ENCODE data around the gene SFXN2. TPM values are rescaled to one million over a fixed set of nuclear protein-coding genes. Genes with fewer than 3 reads are reported as not detected.

SFXN2 gene
- total RNA-seq, 1 donor from 2014 or later = 28.6 TPM

DNA sequence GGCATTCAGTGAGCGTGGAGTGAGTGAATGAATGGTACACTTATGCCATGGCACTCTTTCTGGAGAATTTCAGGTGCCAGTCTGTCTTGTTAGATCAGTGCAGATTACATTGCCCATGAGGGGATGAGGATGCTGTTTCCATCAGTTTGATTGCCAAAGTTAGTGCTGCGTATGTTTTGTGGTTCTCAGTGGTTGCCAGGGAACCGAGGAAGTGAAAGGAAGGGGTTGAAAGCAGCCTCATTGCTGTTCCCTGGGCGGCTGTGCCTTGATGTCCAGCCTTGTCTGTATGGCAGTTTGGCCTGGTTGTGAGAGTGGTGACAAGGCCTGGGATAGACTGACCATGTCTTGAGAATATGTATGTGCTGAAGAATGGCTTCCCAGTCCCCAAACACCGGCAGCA lies 59.5 kb downstream of the SFXN2 start:
- intact Hi-C loops (cut with micrococcal nuclease) = no loop called here

DNA sequence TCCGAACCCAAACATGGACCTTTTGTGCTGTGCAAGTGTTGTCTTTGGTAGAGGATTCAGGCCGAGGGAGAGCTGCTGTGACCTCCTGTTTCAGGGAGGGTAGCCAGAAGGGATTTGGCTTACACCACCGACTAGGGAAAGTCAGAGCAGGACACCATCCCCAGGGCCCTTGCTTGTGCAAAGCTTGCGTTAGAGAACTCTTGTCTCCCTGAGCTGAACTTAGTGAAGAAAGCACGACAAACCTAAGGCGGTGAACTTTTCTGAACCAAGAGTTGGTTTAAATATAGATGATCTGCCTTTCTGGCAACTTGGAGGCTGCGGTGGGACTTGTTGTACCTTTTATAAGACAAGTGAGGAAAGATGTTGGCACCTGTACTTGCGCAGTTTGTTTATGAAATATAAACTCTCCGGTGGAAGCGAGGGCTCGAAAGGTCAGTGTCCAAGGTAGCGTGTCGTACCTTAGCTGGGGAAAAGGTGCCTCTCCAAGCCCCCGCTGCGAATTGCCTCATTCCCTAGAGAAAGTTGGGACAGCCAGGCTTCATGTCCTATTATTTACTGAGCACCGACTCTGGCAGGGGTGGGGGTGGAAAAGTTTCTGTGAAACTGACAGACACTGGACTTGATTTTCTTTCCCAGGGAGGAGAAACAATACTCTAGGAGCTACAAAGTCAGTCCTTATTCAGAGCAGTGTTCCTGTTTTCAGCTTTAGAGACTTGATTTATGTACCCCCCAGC lies 60.9 kb downstream of the SFXN2 start:
- intact Hi-C loops (cut with micrococcal nuclease) = no loop called here

DNA sequence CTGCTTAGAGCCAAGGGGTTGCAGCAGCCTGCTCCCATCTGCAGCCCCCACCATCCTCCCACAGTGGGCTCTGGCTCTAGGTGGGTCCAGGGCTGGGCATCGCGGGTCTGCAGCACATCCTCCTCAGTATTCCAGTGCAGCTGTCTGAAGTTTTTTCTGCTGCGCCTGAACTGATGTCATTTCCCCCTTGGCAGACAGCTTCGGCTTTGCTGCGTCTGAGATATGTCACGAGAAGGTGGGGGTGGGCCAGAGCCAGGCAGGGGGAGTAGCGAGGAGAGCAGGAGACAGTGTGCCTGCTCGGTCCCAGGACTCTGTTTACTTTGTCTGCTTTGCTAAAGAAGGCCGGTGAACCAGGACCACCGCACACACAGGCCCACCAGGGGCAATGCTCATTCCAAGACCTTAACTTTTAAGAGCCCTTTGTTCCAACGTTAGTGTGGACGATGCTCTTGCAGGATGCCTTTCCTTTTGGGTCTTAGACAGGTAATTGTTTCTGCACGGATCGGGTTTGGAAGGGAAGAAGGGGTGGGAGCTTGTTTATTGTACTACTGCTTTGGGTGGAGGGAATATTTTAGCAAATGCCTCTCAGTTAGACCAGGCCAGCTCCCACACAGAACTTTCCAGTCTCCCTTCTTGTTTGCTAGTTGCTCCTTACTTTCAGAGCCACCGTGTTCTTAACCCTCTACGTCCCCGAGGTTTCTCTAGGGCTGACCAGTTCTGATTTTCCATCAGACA lies 61.7 kb downstream of the SFXN2 start:
- intact Hi-C loops (cut with micrococcal nuclease) = no loop called here

DNA sequence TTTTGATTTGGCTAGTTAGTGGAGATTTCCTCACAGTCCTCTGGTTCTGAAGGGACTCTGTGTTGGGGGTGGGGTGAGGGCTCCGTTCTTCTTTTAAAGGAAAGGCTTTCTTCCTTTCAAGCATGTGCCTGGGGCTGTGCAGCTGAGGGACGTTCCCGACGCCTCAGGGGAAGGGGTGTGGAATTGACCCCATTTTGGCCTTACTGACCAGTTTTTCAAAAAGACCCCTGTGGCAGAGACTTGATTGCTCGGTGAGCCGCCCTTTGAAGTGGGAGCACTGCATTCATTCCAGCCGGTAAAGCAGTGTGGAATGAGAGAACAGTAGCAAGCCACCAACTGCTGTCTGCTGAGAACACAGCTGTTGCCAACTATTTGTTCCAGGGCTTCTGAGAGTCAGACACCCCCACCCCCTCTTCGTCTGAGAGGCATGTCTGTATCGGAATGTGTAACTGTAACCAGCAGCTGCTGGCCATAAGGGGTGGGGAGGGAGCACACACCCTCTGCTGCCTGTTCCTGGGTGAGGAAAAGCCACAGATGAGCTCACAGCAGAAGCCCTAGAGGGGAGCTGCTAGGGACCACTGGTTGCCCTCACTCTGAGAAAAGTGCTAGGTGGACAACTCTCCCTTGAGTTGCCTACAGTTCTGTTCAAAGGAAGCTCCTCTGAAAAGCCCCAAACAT lies 62.5 kb downstream of the SFXN2 start:
- intact Hi-C loops (cut with micrococcal nuclease) = no loop called here

DNA sequence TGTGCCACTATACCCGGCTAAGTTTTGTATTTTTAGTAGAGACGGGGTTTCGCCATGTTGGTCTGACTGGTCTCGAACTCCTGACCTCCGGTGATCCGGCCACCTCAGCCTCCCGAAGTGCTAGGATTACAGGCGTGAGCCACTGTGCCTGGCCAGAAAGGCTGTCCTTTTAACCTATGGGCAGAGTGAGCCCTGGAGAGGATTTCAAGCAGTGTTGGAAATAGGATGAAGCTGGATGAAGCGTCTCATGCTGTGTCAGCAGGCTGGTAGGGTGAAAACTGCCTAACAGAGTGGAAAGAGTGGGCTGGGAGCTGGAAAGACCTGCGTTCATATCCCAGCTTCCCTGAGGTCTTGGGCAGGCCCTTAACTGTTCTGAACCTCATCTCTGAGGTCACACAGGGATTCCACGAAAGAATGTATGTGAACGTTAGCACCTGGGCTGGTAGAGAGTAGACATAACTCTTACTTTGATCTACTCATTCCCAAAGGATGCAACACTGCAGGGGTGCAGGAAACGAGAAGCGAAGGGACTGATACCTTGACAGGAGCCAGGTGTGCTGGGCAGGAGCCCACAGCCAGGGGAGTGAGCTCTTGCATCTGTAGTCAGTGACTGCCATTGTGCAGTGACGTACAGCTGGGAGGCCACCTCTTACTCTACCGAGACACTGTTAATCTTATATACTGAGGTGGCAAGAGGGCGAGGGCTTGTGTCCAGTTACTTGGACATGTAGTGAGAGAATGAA lies 63.4 kb downstream of the SFXN2 start:
- intact Hi-C loops (cut with micrococcal nuclease) = no loop called here

DNA sequence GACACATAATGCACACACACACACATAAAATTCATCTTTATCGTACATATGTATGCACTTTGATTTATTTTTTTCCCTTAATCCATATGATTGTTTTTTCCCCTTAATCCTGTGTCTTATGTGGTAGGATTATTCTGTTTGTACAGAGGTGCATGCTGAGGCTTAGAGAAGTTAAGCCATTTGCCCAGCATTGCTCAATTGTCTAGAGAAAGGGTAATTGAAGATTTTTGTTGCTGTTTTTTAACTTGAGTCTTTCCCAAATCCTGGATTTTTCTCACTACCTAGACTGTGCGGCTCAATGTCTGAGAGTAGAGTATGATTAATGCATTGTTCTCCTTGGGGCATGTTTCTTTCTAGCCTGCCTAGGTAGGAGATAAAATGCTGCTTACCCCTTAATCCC lies 64.3 kb downstream of the SFXN2 start:
- intact Hi-C loops (cut with micrococcal nuclease) = no loop called here

DNA sequence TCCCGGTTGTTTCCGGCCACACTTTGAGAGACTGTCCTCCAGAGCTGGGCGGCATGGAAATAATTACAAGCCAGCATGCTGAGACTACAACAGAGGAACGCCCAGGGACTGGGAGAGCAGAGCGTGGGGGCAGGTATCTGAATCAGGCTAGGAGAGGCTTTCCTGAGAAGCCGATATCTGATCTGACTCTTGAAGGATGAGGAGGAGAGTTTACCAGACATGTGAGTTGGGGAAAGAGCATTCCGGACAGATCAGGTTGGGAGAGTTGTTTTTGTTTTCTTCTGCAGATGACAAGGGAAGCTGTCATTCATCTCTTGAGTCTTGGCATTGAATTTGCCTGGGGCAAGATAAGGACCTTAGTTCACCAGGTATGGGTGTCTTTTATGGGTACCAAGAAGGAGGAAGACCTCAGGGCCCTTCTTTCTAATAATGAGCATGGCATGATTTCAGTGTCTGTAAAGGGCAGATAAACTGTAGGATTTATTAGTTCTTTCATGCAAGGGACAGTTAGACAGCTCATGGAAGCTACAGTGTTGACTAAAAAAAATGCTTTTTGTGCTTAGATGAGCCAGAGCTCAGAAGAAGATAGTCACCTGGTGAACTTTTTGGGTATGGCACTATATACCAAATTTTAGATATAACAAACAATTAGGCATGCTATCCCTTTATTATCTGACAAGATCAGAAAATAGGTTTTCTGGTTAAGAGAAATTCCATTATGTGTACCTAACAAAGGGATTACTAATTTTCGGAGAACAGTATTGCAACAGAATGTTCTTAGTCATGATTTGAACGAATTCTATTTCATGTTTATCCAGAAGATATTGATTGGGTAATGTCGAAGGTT lies 65.5 kb downstream of the SFXN2 start:
- intact Hi-C loops (cut with micrococcal nuclease) = no loop called here

DNA sequence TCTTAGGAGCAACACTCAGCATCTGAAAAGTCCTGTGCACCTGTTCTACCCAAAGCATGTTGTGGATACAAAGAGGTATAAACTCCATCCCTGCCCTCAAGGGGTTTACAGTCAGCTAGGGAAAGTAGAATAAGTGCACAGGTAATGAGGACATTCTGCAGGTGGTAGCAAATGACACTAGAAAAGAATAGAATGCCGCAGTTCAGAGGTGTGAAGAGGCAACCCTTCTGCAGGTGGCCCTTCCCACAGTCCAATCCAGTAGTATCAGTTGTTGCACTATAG lies 66.0 kb downstream of the SFXN2 start:
- intact Hi-C loops (cut with micrococcal nuclease) = no loop called here

DNA sequence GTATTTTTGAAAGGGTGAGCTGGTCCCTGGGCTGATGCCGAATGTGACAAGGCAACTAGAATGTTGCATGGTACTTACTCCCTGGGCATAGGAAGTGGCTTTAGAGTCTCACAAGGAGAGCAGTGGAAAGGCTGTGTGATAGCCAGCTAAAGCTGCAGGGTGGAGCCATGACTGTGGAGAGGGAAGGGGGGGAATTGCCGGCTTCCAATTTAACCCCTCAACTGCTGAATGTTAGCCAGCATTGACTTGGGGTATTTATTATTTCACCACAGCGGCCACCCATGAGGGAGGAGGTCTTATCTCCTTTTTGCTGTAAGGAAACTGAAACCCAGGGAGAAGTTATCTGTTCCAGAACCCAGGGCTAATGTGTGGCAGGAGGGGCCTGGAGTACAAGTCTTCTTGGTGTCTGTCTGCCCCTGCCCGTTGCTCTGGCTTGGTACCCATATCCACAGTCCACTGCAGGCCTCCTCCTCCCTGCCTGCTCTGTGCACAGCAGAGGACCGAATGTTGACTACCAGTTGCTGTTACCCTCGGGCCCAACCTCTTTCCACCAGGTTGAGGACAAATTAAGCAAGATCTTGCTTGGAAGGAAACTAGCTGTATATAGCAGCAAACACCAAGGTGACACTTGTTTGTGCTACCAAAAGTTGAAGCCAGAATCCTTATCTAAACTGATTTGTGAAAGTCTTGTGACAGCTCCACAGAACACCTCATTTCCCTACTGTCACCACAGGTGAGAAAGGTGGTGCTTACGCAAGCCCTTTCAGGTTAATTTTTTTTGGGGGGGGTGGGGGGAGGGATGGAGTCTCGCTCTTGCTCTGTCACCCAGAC lies 66.9 kb downstream of the SFXN2 start:
- intact Hi-C loops (cut with micrococcal nuclease) = no loop called here

DNA sequence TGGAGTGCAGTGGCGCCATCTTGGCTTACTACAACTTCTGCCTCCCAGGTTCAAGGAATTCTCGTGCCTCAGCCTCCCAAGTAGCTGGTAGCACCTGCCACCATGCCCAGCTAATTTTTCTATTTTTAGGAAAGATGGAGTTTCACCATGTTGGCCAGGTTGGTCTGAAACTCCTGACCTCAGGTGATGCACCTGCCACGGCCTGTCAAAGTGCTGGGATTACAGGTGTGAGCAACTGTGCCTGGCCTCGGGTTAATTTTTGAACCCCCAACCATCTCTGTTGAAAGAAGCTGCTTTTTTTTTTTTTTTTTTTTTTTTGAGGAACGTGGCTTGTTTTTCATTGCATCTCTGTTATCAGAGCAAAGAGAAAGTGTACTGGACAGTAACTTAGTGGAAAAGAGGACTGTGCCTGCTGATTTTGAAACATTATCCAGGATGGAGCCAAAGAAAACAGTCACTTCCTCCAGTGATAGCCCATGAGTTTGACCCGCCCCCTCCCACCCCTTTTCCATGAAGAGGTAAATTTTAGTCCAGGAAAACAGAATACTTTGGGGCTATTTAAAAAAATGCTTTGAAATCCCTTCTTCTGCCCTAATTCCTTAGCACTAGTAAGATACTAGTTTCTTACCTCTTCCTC lies 67.6 kb downstream of the SFXN2 start:
- intact Hi-C loops (cut with micrococcal nuclease) = no loop called here

DNA sequence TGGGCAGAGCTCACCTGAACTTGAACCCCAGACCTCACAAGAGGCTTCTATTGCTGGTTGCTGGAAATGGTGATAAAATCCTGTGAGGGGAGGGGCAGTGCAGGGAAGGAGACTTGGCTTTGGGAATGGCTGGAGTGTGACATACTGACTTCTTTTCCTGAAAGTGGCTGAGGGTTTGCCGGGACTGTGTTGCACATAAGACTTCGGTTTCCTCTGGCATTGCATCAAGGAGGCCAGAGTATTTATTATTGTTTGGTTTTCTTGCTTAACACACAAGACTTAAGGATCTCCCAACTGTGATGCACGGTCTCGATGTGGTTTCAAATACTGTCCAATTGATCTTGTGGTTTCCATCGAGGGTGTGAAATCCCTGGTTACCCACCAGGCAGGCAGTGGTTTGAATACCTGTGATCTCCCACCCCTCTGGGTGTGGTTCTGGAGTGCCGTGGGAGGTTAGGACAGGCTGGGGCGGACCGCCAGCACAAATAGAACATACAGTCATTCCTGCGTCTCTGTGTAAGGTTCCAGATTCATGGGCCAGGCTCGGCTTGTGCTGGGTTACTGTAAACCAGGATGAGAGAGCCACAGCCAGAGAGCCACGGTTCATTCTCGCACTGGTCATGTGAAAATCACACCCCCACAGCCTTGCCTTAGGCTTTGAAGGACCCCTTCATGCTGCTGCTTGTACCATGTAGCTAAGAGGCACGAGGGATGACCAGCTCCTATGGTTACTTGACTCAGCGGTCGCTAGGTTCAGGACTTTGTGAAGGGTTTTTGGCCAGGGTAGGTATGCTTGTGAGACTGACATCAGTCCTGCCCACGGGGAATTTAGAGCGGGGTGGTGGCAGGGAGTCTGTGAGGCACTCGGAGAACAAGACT lies 68.5 kb downstream of the SFXN2 start:
- intact Hi-C loops (cut with micrococcal nuclease) = no loop called here

DNA sequence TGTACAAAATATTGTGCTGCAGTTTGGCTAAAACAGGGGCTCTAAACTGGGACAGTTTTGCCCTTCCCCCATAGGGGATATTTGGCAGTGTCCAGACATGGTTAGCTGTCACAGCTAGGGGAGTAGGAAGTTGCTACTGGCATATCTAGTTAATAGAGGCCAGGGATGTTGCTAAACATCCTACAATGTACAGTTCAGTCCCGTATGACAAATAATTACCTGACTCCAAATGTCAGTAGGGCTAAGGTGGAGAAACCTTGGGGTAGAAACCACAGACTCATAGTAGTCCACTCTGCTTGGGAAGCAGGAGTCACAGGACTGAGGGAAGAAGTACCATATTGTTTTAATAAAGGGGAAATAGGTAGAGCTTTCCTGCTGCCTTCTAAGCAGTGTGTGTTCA lies 69.1 kb downstream of the SFXN2 start:
- intact Hi-C loops (cut with micrococcal nuclease) = no loop called here

DNA sequence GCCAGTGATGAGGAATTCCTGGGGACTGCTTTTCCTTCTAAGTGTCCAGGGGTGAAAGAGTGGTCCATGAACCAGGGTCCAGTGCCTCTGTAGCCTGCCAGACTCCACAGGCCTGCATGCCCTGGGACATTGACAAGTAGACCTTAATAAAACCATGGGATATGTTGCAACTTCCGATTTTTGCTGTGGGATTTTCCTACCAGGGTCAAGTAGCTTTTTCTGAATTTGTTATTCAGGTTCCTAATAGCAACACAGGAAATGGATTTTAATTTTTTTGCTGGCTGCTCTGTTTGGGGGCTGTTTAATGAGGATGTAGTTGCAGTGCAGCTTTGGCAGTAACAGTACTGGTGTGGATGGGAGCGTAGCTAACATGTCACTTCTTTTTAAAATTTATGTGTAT lies 71.4 kb downstream of the SFXN2 start:
- intact Hi-C loops (cut with micrococcal nuclease) = no loop called here

DNA sequence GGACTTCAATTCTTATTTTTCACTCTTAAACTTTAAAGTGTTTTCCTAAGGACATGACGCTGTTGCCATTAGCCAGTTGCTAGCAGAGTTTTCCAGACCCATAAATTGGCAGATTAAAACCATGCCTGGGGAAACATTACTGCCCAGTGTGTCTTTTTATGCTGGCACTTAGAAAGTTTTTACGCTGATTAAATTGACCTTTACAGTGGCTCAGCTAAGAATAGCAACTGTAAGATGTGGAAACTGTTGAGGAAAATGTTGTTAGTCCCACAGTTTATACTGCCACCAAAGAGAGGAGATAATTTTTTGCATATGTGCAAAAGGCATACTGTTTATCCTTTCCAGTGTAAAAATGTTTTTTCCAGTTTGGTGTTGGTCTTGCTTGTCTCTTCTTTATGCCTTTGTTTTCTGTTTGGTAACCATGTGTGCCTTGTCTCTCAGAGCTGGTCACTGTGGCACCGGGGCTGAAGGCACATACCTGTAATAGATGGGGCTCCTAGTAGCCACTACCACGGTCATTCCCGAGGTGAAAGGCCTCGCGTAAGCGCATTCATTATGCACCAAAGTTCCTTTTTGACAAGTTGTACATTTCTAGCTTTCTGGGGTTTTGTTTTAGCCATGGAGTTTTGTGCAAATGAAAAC lies 77.4 kb downstream of the SFXN2 start:
- intact Hi-C loops (cut with micrococcal nuclease) = no loop called here
